ENCODE measurements around the gene BBOF1. TPM values are rescaled to one million over a fixed set of nuclear protein-coding genes. Genes with fewer than 3 reads are reported as not detected.

The BBOF1 gene
- total RNA-seq, 1 experiment from 2014 or later: 4.0 TPM

GRCh38 chr14:74062809-74063150 is 43.6 kb downstream of the BBOF1 start:
- Histone ChIP-seq H3K79me2 (ENCODE audit: insufficient read depth, low read length) (no peaks in the 10 kb centered on the region), H3K4me2 (ENCODE audit: low read length) (peak overlapping the region; percentile 41; the same call in 1 of the 2 replicates), H3K36me3 (ENCODE audit: control insufficient read depth in 1 of 2, insufficient read depth in 2 of 2, low read length in 2 of 2) (no peaks in the 10 kb centered on the region; a peak in 1 of 4 replicates), H3K9me2 (ENCODE audit: insufficient read depth) (no peaks in the 10 kb centered on the region), H3K9ac (ENCODE audit: low read length) (no peak overlapping the region), H3K4me3 (replicated peaks in 1 of 2; ENCODE audit: low read depth in 1 of 2, low read length in 2 of 2) (no peak overlapping the region), H3K4me1 (ENCODE audit: control insufficient read depth in 1 of 2, insufficient read depth in 2 of 2, low read length in 2 of 2) (peaks cover 11 to 17% of the 10 kb centered on the region in 2 experiments; a peak in 3 of 4 replicates), H4K20me1 (ENCODE audit: insufficient read depth) (no peaks in the 10 kb centered on the region), H3K27me3 (ENCODE audit: insufficient read depth, low read length) (no peaks in the 10 kb centered on the region), H2AFZ (ENCODE audit: low read depth, low read length, poor library complexity, severe bottlenecking) (no peak overlapping the region), H3K9me3 (ENCODE audit: control insufficient read depth in 1 of 2, insufficient read depth in 1 of 2, low read depth in 1 of 2, low read length in 2 of 2) (no peaks in the 10 kb centered on the region), H3K27ac (ENCODE audit: low read depth, low read length) (no peak overlapping the region)
- ATAC-seq: no peak
- ChIA-PET CTCF (no interaction called here), POLR2A (no interaction called here), RAD21 (ENCODE audit: low non-redundant PET in 1 of 2, low total read pairs in 2 of 2, uncharacterized antibody in 2 of 2, unreplicated experiment in 2 of 2) (no interaction called here)
- BruUV-seq (replicated peaks): no TSS peak
- DNase-seq (ENCODE audit: low read depth, low spot score): no peak
- TF ChIP-seq, protein P1, sequence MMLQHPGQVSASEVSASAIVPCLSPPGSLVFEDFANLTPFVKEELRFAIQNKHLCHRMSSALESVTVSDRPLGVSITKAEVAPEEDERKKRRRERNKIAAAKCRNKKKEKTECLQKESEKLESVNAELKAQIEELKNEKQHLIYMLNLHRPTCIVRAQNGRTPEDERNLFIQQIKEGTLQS (IDR thresholded peaks at IDR 0.05): no peak
- TF ChIP-seq TCF7L2 (IDR thresholded peaks at IDR 0.05; ENCODE audit: borderline replicate concordance, extremely low read depth, insufficient read depth, insufficient read length): no peak
- TF ChIP-seq CTCF (IDR thresholded peaks at IDR 0.05 in 2 of 3, conservative IDR thresholded peaks at IDR 0.05 in 1 of 3; ENCODE audit: borderline replicate concordance in 1 of 3, insufficient read depth in 1 of 3, low read depth in 2 of 3, low read length in 2 of 3): no peak
- TF ChIP-seq SP1 (IDR thresholded peaks at IDR 0.05; ENCODE audit: low read depth): no peak
- TF ChIP-seq ZFX (IDR thresholded peaks at IDR 0.05): no peak
- no peak for TF ChIP-seq POLR2AphosphoS5 (IDR thresholded peaks at IDR 0.05; ENCODE audit: low read depth, low read length)
- TF ChIP-seq CEBPB (IDR thresholded peaks at IDR 0.05; ENCODE audit: low read depth): no peak
- no peak for TF ChIP-seq ELF1 (IDR thresholded peaks at IDR 0.05; ENCODE audit: borderline replicate concordance, low read depth)
- no peak for TF ChIP-seq ZNF274 (IDR thresholded peaks at IDR 0.05; ENCODE audit: low read depth, low read length)
- no peak for TF ChIP-seq POLR2A (IDR thresholded peaks at IDR 0.05; ENCODE audit: borderline replicate concordance, extremely low read depth, insufficient read depth, insufficient read length)
- no peak for TF ChIP-seq FOSL1 (IDR thresholded peaks at IDR 0.05; ENCODE audit: low read depth)
- TF ChIP-seq YY1 (IDR thresholded peaks at IDR 0.05; ENCODE audit: extremely low read depth, insufficient replicate concordance, low read depth, low read length): no peak
- TF ChIP-seq RAD21 (IDR thresholded peaks at IDR 0.05; ENCODE audit: low read depth): no peak
- TF ChIP-seq, protein P2, sequence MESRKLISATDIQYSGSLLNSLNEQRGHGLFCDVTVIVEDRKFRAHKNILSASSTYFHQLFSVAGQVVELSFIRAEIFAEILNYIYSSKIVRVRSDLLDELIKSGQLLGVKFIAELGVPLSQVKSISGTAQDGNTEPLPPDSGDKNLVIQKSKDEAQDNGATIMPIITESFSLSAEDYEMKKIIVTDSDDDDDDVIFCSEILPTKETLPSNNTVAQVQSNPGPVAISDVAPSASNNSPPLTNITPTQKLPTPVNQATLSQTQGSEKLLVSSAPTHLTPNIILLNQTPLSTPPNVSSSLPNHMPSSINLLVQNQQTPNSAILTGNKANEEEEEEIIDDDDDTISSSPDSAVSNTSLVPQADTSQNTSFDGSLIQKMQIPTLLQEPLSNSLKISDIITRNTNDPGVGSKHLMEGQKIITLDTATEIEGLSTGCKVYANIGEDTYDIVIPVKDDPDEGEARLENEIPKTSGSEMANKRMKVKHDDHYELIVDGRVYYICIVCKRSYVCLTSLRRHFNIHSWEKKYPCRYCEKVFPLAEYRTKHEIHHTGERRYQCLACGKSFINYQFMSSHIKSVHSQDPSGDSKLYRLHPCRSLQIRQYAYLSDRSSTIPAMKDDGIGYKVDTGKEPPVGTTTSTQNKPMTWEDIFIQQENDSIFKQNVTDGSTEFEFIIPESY (IDR thresholded peaks at IDR 0.05; ENCODE audit: extremely low read depth, insufficient replicate concordance, low read length): no peak
- TF ChIP-seq CBX3 (IDR thresholded peaks at IDR 0.05; ENCODE audit: low read depth): no peak
- no peak for TF ChIP-seq EZH2phosphoT487 (IDR thresholded peaks at IDR 0.05; ENCODE audit: borderline replicate concordance)
- intact Hi-C loops (cut with micrococcal nuclease): no loop called here
